Naive thymus-derived CD8-positive, alpha-beta T cell (primary cell): ENCODE data around the gene MCF2L. TPM values are rescaled to one million over a fixed set of nuclear protein-coding genes. Genes with fewer than 3 reads are reported as not detected.

Experiments used
- ATAC-seq, 2 donors: fragments of 150-1000 bp; cut with Tn5 transposase in 1 of 2; sonication (Bioruptor Pico), chemical (Tn5 transposase) in 1 of 2; 1 replicate in 1 of 2; 2 replicates in 1 of 2; pipeline ENCODE4 v1.10.0; 2021; ENCODE audit warnings: mild to moderate bottlenecking in 2 of 2, moderate library complexity in 2 of 2
- POLR2A ChIA-PET: fragments of 350-600 bp; sonication (Branson Sonifier 250); formaldehyde crosslinking; loops from one replicate; lab custom pipeline; 2021; ENCODE audit warnings: antibody characterized with exemption; lab: Charles Lee
- DNase-seq, 10 donors: peaks; one replicate each; pipeline versions ENCODE4 v3.0.0 to v3.0.0-alpha.2; 2020 to 2022
- H3K27ac Mint-ChIP-seq, 10 donors: one replicate each; pipeline ENCODE4 v1.8.0; 2020 to 2022; ENCODE audit warnings: mild to moderate bottlenecking in 10 of 10, mixed read lengths in 10 of 10, moderate library complexity in 4 of 10, inconsistent platforms in 1 of 10
- H3K27me3 Mint-ChIP-seq, 5 donors: one replicate each; pipeline ENCODE4 v1.8.0; 2021 to 2022; ENCODE audit warnings: mixed read lengths in 5 of 5
- H3K36me3 Mint-ChIP-seq, 3 donors: one replicate each; pipeline ENCODE4 v1.8.0; 2020 to 2022; ENCODE audit warnings: mixed read lengths in 3 of 3, mild to moderate bottlenecking in 2 of 3, inconsistent platforms in 1 of 3
- H3K4me1 Mint-ChIP-seq, 4 donors: one replicate each; pipeline ENCODE4 v1.8.0; 2021 to 2022; ENCODE audit warnings: mixed read lengths in 4 of 4
- H3K4me3 Mint-ChIP-seq, 10 donors: one replicate each; pipeline ENCODE4 v1.8.0; 2020 to 2022; ENCODE audit warnings: mild to moderate bottlenecking in 10 of 10, mixed read lengths in 10 of 10, moderate library complexity in 6 of 10, inconsistent platforms in 1 of 10
- H3K9me3 Mint-ChIP-seq, 9 donors: one replicate each; pipeline ENCODE4 v1.8.0; 2020 to 2022; ENCODE audit warnings: mixed read lengths in 9 of 9, mild to moderate bottlenecking in 3 of 9, inconsistent platforms in 1 of 9, moderate library complexity in 1 of 9
- polyA plus RNA-seq, 3 donors: library from polyadenylated mRNA; unstranded; fragments of 300-500 nt; fragmentation: Illumina TruSeq; gene quantifications; one replicate each; pipeline ENCODE4 v1.2.3, GENCODE V29; 2021
- total RNA-seq, 8 experiments: library from RNA in 2 of 8; stranded (reverse) in 2 of 8; gene quantifications; one replicate each; pipeline ENCODE4 v1.2.3 and lab custom pipeline; 2021 to 2026

Gene MCF2L
- total and polyA plus RNA-seq, 5 experiments from 2014 or later = 0.81 to 30.3 (median 4.4) TPM

DNA sequence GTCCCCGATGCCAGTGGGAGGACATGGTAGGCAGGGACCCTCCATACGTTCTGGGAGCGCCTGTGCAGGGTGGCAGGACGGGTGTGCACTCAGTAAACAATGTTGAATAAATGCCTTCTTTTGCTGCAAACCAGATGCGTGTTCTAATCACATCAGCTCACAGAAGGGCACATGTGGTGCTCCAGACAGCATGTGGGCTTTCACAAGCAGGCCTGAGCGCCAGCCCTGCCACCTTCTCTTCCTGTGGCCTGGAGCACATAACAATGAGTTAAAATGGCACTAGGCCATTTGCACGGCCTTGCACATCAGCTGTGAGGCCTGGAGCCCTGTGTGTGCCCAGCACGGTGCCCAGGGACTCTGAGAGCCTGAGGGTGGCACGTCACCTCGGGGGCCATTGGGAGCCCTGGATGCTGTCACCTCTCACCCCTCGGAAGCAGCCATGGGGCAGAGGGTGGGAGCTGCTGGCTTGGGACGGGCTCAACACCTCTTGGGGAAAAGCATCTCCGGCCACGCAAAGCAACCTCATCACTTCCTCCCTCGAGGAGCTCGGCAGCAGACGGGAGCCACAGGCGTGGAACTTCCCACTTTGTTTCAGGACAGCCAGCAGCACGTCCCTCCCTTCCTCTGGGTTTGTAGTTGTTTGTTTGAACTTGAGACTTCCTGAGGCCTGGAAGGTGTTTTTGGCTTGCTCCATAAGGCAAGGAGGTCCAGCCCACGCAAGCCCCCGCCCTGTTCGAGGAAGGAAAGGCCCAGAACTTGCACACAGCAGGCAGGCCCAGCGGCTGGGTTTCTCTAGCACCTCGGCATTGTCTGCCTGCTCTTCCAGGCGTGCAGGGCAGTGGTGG lies 9.8 kb downstream of the MCF2L start:
- peaks cover 6 to 28% (median 20%) of the 10 kb centered on the region in 4 donors for H3K4me1 Mint-ChIP-seq
- DNase-seq = no peak
- H3K27ac Mint-ChIP-seq = peak overlapping the region in 1 of 10 donors; percentile 43
- H3K4me3 Mint-ChIP-seq = no peak overlapping the region
- ATAC-seq = no peak
- H3K36me3 Mint-ChIP-seq = peaks cover 0 to 16% (median 6%) of the 10 kb centered on the region in 3 donors
- POLR2A ChIA-PET = no interaction called here
- no peaks in the 10 kb centered on the region for H3K27me3 Mint-ChIP-seq
- no peaks in the 10 kb centered on the region for H3K9me3 Mint-ChIP-seq

DNA sequence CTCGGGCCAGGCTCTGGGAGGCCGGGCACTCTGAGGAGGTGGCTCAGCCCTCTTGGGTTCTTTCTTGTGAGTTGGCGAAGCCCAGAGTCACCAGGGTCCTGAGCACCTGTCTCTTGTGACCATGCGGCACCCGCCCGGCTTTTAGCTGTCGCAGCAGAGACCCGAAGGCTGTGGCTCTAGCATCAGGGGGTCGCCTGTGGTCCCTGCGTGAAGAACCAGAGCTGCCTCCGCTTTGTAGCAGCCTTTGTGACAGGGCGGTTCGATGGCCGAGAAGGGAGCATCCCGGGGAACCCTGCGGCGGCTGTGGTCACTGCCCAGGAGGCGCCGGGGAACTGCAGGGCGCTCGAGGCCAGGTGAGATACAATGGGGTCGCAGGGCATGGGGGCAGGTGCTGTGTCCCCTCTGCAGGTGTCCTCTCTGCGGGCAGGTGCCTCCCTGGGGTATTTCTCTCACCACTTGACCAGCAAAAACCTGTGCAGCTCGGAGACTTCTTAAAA lies 10.4 kb downstream of the MCF2L start:
- POLR2A ChIA-PET = no interaction called here
- peaks cover 6 to 28% (median 16%) of the 10 kb centered on the region in 4 donors for H3K4me1 Mint-ChIP-seq
- H3K27me3 Mint-ChIP-seq = no peaks in the 10 kb centered on the region
- H3K9me3 Mint-ChIP-seq = no peaks in the 10 kb centered on the region
- H3K4me3 Mint-ChIP-seq = peak overlapping the region in 1 of 10 donors; percentile 74
- peaks cover 0 to 12% (median 6%) of the 10 kb centered on the region in 3 donors for H3K36me3 Mint-ChIP-seq
- ATAC-seq = no peak
- H3K27ac Mint-ChIP-seq = no peak overlapping the region
- DNase-seq = no peak

DNA sequence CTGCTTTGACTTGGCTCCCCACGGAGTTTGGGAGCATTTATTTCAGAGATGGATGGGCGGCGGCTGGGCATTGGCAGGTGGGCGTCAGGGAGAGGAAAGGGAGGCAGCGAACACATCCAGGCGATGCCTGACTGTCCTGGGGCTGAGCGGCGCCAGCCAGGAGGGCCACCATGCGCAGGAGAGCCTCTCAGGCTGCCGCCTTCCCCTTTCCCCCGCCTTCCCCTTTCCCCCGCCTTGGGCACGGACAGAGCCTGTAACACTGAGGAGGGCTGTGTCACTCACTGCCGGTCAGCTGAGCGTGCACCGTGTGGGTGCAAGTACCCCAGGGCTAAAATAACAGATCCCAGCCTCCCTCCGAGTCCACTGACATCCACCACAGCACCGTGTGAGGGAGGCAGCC lies 11.4 kb downstream of the MCF2L start:
- ATAC-seq (peak in 1 of 2 donors; percentile 20), DNase-seq (no peak)
- H3K27ac Mint-ChIP-seq = no peak overlapping the region
- H3K4me1 Mint-ChIP-seq = peaks cover 6 to 32% (median 16%) of the 10 kb centered on the region in 4 donors
- POLR2A ChIA-PET = no interaction called here
- H3K27me3 Mint-ChIP-seq = no peaks in the 10 kb centered on the region
- H3K4me3 Mint-ChIP-seq = peak overlapping the region in 3 of 10 donors; percentile 69 to 74 (median 69)
- no peaks in the 10 kb centered on the region for H3K9me3 Mint-ChIP-seq
- H3K36me3 Mint-ChIP-seq = peaks cover 0 to 12% (median 4%) of the 10 kb centered on the region in 3 donors

DNA sequence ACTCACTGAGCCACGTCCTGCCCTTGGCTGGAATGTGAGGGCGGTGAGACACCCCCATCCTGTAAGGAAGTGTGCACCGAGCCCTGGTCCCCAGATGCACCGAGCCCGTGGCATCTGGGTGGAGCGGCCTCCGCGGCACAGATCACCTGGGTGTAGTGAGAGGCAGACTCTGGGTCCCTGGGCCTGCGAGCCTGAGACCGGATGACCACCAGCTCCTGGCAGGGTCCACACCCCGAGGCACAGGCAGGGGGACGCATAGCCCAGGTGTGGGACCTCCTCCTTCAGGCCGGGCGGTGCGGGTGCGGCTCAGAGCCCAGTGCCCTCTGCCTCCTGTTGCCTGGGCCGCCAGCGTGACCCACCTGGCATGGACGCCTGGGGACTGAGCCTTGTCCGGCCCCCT lies 12.4 kb downstream of the MCF2L start:
- no peak overlapping the region for H3K27ac Mint-ChIP-seq

DNA sequence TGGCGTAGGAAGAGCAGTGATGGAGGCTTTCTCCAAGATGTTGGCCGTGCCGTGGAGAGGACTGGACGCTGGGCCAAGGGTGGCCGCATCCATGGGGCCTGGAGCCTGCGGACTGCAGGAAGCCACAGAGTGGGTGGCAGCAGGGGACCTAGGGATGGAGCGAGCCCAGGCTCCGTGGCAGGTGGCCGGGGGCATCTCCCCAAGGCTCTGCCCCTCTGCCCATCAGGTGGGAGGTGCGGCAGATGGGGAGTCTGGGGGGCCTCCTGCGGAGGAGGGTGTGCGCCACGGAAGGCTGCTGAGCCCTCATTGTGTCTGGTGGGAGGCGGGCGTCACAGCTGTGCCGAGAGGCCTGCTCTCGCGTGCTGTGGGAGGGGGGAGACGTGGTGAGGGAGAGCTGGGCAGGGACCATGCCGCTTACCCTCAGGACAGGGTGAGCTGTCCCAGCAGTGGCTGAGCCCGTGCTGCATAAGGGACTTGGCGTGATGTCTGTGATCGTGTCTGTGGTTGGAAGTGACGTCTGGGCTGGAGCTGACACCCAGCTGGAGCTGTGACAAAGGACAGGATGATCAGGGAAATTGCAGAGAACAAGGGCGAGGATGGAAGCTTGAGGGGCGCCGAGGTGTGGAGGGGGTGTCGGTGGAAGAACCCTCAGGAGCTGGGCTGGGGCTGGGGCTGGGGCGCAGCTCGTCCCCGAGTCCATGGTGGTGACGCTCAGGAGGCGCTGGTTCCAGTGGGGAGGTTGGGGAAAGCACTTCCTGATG lies 13.4 kb downstream of the MCF2L start:
- no peaks in the 10 kb centered on the region for H3K9me3 Mint-ChIP-seq
- peak overlapping the region in 1 of 10 donors; percentile 30 for H3K4me3 Mint-ChIP-seq
- DNase-seq (no peak), ATAC-seq (no peak)
- POLR2A ChIA-PET = interaction anchor here (0.6 kb wide), 1 partner anchor 316 kb away, joined by 4 read pairs; no protein-coding TSS in a partner anchor
- no peak overlapping the region for H3K27ac Mint-ChIP-seq
- H3K36me3 Mint-ChIP-seq = peaks cover 0 to 4% (median 0%) of the 10 kb centered on the region in 3 donors
- H3K4me1 Mint-ChIP-seq = peaks cover 6 to 32% (median 14%) of the 10 kb centered on the region in 4 donors
- no peaks in the 10 kb centered on the region for H3K27me3 Mint-ChIP-seq

More for the DNA sequence above, 12.4 kb downstream of the MCF2L start:
- POLR2A ChIA-PET = no interaction called here
- Mint-ChIP-seq H3K4me3 (no peak overlapping the region), H3K27me3 (no peaks in the 10 kb centered on the region), H3K36me3 (peaks cover 0 to 10% (median 0%) of the 10 kb centered on the region in 3 donors), H3K4me1 (peaks cover 6 to 32% (median 15%) of the 10 kb centered on the region in 4 donors), H3K9me3 (no peaks in the 10 kb centered on the region)
- DNase-seq (no peak), ATAC-seq (no peak)

DNA sequence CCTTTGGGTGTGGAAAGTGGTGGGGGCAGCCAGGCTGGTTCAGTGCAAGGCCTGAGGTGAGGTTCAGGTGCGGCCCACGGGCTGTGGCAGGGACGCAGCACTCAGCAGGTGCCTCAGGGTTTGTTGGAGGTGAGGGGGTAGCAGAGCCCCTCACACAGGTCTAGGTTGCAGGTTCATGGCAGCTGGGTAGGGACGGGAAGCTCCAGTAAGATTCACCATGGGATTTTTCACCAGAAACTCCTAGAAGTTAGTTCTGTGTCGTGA lies 14.0 kb downstream of the MCF2L start:
- no peak overlapping the region for H3K4me3 Mint-ChIP-seq
- no peak overlapping the region for H3K27ac Mint-ChIP-seq
- ATAC-seq (no peak), DNase-seq (no peak)
- no peaks in the 10 kb centered on the region for H3K36me3 Mint-ChIP-seq
- POLR2A ChIA-PET = no interaction called here
- H3K27me3 Mint-ChIP-seq = no peaks in the 10 kb centered on the region
- H3K9me3 Mint-ChIP-seq = no peaks in the 10 kb centered on the region
- H3K4me1 Mint-ChIP-seq = peaks cover 6 to 32% (median 14%) of the 10 kb centered on the region in 4 donors

DNA sequence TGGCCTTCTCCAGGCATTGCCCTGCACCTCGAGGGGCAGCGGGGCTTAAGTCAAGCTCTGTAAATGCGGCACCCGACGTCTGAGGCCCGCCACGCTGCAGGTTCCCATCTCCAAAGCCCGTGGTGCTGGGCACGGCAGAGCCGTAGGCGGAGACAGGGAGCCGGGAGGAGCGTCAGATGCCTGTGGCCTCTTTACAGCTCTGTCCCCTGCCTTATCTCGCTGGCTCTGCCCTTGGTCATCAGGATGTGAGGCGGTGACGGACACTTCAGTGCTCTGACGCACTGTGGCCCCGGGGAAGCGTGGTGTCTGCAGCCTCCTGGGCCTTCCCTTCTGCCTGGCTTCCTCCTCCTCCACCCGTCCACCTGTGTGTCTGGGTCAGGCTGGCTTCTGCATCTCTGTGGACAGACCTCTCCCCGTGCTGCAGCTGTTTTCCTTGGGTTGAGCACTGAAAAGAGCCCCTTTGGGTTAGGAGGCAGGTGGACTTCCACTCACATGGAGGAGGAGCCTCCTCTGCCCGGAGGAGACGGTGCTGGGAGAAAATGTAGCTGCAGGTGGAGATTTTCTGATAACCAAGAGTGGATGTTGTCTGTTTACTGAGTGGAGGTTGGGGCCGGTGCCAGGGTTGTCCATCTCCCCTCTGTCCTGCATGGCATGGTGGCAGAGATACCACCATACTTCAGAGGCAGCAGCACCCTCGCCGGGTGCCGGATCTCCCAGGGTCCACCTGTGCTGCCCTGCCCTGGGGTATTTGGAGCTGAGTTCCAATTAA lies 14.6 kb downstream of the MCF2L start:
- no peak overlapping the region for H3K4me3 Mint-ChIP-seq
- no peaks in the 10 kb centered on the region for H3K9me3 Mint-ChIP-seq
- POLR2A ChIA-PET = no interaction called here
- DNase-seq (no peak), ATAC-seq (no peak)
- no peaks in the 10 kb centered on the region for H3K27me3 Mint-ChIP-seq
- H3K36me3 Mint-ChIP-seq = no peaks in the 10 kb centered on the region
- H3K27ac Mint-ChIP-seq = no peak overlapping the region
- peaks cover 6 to 31% (median 14%) of the 10 kb centered on the region in 4 donors for H3K4me1 Mint-ChIP-seq

DNA sequence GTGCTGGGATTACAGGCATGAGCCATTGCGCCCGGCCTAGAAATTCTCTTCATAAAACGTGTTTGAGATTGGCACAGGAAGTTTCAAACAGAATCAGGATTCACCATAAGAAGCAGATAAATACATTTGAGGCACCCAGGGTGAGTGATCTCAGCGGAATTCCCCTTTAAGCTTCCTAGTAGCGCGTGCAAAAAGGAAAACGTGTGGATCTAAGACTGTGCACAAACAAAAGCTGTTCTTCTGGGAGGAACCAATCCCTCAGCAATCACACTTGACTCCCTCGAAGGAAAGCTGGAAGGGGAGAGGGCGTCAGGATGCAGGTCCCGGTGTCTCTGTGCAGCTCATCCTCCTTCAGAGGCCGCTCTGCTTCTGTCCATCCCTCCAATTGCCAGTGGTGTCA lies 15.5 kb downstream of the MCF2L start:
- H3K4me1 Mint-ChIP-seq = peaks cover 6 to 26% (median 13%) of the 10 kb centered on the region in 4 donors
- peaks cover 0 to under 1% (median 0%) of the 10 kb centered on the region in 3 donors for H3K36me3 Mint-ChIP-seq
- H3K27ac Mint-ChIP-seq = peak overlapping the region in 1 of 10 donors; percentile 75
- H3K9me3 Mint-ChIP-seq = no peaks in the 10 kb centered on the region
- POLR2A ChIA-PET = no interaction called here
- no peaks in the 10 kb centered on the region for H3K27me3 Mint-ChIP-seq
- ATAC-seq (no peak), DNase-seq (no peak)
- peak overlapping the region in 3 of 10 donors; percentile 4 to 58 (median 39) for H3K4me3 Mint-ChIP-seq

DNA sequence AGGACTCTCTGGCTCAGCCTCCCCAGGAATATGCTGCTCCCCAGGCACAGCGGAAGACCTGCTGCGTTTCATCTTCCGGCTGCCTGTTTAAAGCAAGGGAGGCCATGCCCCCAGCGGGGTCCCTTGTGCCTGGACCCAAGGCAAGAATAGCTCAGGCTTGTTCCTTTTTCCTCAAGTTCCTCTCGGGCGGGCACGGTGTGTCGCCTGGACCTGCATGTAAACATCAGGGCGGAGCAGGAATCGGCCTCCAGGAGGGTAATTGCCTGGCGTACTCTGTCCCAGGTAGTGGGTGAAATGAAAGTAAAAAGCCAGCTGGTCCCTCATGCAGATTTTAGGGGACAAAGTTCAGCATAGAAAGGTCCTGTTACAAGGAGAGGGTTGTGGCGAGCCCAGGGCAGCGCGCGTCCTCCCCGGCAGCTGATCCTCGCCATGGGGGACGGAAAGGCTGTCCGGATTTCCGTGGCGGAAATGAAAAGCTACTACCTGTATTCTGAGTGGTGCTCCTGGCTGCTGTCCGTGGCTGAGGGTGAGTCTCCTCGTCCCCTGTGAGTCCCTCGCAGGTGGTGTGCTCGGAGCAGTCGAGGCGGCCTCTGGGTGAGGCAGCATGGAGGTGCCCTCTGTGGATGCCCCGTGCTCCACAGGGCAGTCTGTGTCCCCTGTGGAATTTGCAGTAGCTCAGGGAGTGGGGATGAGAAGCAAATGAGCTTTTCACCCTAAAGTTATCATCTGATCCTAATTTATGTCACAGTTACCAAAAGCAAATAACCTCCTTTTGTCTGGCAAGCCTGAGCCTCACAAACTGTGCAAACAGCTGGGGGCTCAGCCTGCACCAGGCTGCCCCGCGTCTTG lies 16.2 kb downstream of the MCF2L start:
- H3K27ac Mint-ChIP-seq = peak overlapping the region in 3 of 10 donors; percentile 25 to 75 (median 28)
- H3K36me3 Mint-ChIP-seq = peaks cover 0 to 6% (median 5%) of the 10 kb centered on the region in 3 donors
- POLR2A ChIA-PET = no interaction called here

DNA sequence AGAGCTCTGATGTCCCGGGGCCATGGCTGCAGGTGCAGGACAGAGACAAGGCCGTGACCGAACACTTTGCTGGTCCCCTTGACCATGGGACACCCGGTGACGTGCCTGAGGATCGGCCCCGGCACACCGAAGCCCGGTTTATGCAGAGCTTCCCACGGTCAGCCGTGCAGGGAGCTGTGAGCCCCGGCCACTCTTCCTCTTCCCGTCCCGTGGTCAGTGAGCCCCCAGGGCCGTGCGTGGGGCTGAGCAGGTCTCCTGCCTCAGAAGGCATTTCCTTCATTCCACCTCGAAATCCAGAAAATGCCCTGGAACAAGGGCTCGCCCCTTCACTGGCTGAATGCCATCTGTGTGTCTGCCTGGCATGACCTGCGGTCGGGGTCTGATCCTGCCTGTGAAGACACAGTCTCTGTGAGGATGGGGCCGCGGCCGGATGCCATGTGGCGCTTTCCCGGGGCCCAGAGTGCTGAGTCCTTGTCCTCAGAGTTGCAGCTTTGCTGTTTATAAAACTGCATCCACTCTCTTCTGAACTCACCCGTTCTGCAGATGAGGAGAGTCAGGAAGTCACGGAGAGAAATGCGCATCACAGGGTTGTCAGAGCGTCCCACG lies 16.9 kb downstream of the MCF2L start:
- H3K4me1 Mint-ChIP-seq = peaks cover 0 to 16% (median 7%) of the 10 kb centered on the region in 4 donors
- H3K27me3 Mint-ChIP-seq = no peaks in the 10 kb centered on the region
- no peaks in the 10 kb centered on the region for H3K9me3 Mint-ChIP-seq
- POLR2A ChIA-PET = no interaction called here
- H3K27ac Mint-ChIP-seq = peak overlapping the region in 1 of 10 donors; percentile 49
- ATAC-seq (no peak), DNase-seq (no peak)
- H3K36me3 Mint-ChIP-seq = peaks cover 0 to 7% (median 5%) of the 10 kb centered on the region in 3 donors
- no peak overlapping the region for H3K4me3 Mint-ChIP-seq

More for the DNA sequence above, 16.2 kb downstream of the MCF2L start:
- Mint-ChIP-seq H3K4me3 (peak overlapping the region in 9 of 10 donors; percentile 10 to 62 (median 26)), H3K27me3 (no peaks in the 10 kb centered on the region), H3K4me1 (peaks cover 2 to 22% (median 10%) of the 10 kb centered on the region in 4 donors), H3K9me3 (no peaks in the 10 kb centered on the region)
- DNase-seq = no peak
- no peak for ATAC-seq

DNA sequence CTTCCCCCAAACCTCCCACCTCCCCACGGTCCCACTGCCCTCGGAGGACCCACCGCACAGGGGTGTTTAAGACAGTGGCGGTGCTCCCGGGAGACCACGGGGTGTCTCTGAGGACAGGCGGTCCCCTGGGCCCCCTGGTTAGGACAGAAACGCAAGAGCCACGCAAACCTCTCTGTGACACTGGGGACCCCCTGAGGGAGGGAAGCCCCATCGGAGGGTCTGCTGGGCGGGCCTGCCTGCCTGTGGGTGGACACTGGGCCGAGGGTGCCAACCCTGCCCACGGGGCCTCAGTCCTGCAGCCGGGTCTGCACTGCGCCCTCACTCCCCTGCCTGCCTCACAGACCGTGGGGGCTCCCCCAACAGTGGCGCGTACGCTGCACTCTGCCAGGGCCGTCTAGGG lies 17.5 kb downstream of the MCF2L start:
- H3K4me3 Mint-ChIP-seq = no peak overlapping the region
- H3K27me3 Mint-ChIP-seq = no peaks in the 10 kb centered on the region
- no peak for ATAC-seq
- H3K36me3 Mint-ChIP-seq = peaks cover 0 to 7% (median 5%) of the 10 kb centered on the region in 3 donors
- no peak for DNase-seq
- H3K4me1 Mint-ChIP-seq = peaks cover 0 to 15% (median 5%) of the 10 kb centered on the region in 4 donors
- peaks cover 0 to 3% (median 0%) of the 10 kb centered on the region in 9 donors for H3K9me3 Mint-ChIP-seq
- no peak overlapping the region for H3K27ac Mint-ChIP-seq
- POLR2A ChIA-PET = no interaction called here
